Activated CD8-positive, alpha-beta memory T cell treated with anti-CD3 and anti-CD28 coated beads, Interleukin-2, amount 50 U/mL, for 24 hours (primary cell): ENCODE measurements around the gene AKAP8L.
A peak's percentile ranks its signal among the peaks of the same experiment; 100 is the strongest.

Experiments
- DNase-seq: peaks from one replicate; pipeline ENCODE4 v3.0.0-alpha.2; 2020; ENCODE audit errors: extremely low read depth

Gene AKAP8L

DNA sequence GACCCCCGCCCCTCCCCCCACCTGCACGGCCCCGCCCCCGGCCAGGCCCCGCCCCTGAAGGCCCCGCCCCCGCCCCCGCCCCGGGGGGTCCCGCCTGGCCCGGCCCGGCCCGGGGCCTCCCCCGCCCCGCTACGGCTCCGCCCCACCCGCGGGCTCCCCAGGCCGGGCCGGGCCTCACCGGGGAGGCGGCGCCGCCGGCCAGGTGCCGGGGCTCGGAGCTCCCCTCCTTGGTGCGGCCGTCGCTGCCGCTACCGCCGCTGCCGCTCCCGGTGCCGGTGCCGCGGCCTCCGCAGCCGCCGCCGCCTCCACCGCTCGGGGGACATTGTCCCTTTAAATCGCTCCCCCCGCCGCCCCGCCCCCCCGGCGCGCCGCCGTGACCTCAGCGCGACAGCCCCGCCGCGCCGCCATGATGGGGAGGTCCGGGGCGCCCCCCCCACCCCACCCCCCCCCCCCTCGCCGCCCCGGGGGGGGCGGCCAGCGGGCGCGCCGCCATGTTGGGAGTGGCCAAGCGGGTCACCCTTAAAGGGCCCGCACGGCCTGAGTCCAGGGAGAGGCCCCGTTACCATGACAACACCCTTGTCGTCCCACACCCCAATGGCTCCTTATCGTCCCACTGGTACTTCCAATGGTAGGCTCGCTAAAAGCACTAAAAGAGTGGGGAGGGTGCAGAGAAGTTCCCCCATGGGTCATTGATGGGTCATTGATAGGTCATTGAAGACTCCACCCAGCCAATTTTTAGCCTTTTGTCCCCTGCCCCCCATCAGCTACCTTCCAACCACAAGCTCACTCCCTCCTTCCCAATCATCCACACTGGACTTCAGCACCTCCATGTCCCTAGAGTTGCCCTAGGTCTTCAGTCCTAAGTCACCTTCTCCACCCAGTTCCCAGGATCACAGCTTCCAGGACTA, 31.1 kb upstream of the AKAP8L start, which contains the start of gene WIZ:
TSS of gene WIZ (minus strand) at position 337 of the 908 bp plus-strand sequence. CDS start 1,649 bp downstream, outside the sequence.
- peak; percentile 63 for DNase-seq

GRCh38 chr19:15448778-15449619, 30.2 kb upstream of the AKAP8L start:
- no peak for DNase-seq

DNA sequence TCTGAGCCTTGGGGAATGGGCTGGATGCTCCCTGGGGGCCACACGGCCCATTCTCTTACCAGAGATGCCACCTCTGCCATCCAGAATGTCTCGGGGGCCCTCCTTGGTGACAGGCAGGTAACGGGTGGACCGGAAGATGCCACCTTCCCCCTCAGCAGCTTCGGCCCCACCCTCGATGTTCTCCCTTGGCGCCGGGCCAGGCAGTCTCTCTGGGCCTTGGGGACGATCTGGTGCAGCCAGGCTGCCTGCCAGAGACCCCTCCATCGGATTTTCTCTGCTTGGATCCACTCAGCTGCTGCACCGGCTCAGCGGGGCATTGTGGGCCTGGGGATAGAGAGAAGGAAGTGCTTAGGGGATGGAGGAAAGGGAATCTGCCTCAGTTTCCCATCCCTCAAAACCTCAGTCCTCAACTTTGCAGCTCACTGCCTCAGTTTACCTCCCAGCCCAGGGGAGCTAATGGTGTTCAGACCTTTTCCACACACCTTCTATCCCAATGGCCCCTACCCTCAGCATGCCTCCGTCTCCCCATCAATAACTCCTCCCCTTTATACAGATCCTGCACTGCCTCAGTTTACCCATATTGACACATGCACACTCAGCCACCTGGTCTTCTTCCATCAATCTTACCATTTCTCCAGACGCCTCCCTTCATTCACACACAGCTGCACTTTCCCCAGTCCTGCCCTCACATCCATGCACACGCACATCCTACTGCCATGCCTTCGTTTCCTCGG, 29.4 kb upstream of the AKAP8L start:
- no peak for DNase-seq

DNA sequence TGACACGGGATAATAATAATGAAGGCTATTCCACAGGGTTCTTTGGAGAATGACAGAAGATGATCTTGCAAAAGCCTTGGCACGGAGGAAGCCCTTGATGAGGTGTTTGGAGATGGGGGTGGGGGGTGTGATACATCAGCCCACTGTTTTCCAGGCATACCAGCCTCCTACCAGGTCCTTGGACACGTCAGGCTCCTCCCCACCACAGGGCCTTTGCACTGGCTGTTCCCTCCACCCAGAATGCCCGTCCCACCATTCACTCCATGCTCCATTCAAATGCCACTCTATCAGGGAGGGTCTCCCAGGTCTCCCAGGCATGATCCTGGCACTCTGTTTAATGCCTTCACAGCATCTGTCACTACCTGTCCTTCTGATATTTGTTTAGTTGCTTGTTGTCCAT, 28.3 kb upstream of the AKAP8L start:
- no peak for DNase-seq

DNA sequence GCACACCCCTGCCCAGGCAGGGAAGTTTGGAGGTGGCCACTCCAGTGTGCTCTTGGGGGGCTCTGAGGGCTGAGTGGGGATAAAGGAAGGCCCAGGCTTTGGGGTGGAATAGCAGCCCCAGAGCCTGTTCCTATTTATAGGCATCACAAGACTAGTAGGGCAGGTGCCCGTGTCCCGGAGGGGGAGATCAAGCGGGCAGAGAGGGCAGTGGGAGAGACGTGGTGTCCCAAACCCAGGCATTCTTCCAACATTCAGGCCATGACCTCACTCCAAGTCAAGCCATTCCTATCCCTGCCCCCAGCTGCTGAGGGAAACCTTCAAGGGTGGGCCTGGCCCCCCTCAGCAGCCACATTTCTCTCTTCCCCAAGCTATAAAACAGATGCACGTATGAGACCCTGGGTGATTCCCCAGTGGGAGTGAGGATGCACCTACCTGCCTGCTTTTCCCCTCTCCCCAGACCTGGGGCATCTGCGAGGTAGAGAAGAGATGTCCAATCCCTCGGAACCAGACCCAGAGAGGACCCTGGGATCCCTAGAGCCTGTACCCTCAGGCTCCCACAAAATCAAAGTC, 27.1 kb upstream of the AKAP8L start:
- DNase-seq = no peak

- no peak for DNase-seq
Measured at GRCh38 chr19:15445227-15445605, 26.4 kb upstream of the AKAP8L start.

GRCh38 chr19:15444505-15445226, 25.9 kb upstream of the AKAP8L start:
- no peak for DNase-seq

GRCh38 chr19:15443838-15444237, 25.1 kb upstream of the AKAP8L start:
- DNase-seq = no peak

DNA sequence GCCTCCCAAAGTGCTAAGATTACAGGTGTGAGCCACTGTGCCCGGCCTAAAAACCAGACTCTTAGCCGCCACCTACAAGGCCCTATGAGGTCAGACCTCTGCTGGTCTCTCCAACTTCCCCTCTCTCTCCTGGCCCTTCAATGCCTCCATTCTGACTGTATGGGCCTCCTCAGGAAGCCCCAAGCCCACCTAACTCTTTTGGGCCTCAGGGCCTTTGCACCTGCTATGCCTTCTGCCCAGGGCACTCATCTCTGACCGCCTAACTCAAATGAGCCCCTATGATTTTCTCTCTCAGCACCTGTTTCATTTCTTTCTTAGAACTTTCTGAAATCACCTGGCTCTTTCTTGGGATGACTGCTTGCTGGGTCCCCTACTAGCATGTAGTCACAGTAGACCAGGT, 24.5 kb upstream of the AKAP8L start:
- DNase-seq = no peak

DNA sequence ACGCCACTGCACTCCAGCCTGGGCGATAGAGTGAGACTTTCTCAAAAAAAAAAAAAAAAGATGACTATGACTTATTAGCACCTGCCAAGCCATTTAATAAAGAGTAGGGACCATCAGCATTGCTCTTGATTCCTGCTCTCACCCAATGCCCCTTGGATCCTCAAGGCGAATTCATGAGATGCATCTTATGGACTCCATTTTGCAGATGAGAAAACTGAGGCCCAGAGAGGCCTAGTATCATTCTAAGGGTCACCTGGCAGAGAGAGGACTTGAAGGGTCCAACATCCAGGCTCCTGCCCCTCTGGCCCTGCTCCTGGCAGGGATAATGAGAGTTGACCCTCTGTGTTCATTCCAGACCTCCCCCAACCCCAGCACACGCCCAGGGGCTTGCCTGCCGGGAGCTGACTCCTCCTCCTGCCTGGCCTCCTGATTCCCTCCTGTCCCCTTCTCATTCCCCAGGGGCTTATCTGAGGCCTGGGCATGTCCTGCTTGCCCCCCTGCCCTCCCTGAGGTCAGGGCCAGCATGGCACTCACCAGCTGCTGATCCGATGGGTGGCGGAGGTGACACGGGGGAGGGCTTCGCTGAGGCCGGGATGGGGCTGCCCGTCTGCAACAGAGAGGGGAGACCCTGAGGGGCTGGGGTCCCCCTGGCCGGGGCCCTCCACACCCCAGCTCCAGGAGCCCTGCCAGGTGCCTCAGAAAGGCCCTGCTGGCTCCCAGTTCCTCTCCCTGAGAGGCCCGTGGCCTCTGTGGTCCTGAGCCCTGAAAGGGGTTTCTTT, 23.5 kb upstream of the AKAP8L start:
- no peak for DNase-seq

GRCh38 chr19:15441317-15441716, 22.5 kb upstream of the AKAP8L start:
- DNase-seq = no peak

- no peak for DNase-seq
Measured at GRCh38 chr19:15439821-15440641, 21.2 kb upstream of the AKAP8L start.

- no peak for DNase-seq
Measured at GRCh38 chr19:15439078-15439799, 20.5 kb upstream of the AKAP8L start.

- DNase-seq = no peak
Measured at GRCh38 chr19:15438577-15438976, 19.8 kb upstream of the AKAP8L start.

DNA sequence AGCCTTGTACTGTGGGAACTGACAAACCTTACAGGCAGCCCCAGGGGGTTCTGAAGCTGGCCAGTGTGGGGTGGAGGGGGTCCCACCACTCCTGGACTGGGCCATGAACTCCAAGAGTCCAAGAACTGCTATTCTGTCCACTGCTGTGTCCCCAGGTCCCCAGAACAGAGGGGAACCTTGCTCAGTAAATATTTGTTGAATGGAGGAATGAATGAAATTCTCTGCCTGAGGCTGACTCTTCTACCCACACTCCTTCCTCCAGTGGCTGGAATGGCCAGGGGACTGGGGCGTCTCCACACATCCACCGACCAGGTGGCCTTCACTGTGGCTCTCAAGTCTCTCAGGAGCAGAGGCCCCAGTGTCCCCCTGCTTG, 19.3 kb upstream of the AKAP8L start:
- no peak for DNase-seq

GRCh38 chr19:15437355-15438123, 18.8 kb upstream of the AKAP8L start:
- no peak for DNase-seq

DNA sequence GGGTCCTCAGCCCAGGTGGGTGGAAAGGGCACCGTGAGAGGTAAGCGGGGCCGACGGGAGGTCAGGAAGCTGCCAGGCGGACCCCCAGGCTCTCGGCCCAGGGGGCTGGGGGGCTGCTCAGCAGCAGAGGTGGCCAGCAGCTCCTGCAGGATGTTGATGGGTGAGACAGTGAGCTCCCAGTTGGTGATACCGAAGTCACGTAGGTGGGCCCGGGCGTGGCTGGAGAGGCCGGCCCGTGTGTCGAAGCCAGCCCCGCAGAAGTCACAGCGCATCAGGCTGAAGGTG, 18.0 kb upstream of the AKAP8L start:
- DNase-seq = no peak
